ENCODE measurements around the gene LRRC4. TPM values are rescaled to one million over a fixed set of nuclear protein-coding genes. Genes with fewer than 3 reads are reported as not detected.

Gene LRRC4
- total RNA-seq, 2 donors from 2014 or later, result 1.5 TPM

GRCh38 chr7:128036226-128036940, 5.1 kb upstream of the LRRC4 start:
- Histone ChIP-seq H3K27ac (ENCODE audit: low read depth, low read length) (no peak overlapping the region), H3K4me1 (ENCODE audit: control insufficient read depth, insufficient read depth, low read length) (no peaks in the 10 kb centered on the region), H3K9me3 (ENCODE audit: control insufficient read depth, low read length) (no peaks in the 10 kb centered on the region), H3K9ac (ENCODE audit: extremely low read depth, low read length, poor library complexity, severe bottlenecking) (no peak overlapping the region), H3K36me3 (ENCODE audit: control insufficient read depth, insufficient read depth, low read length) (no peaks in the 10 kb centered on the region), H3K27me3 (ENCODE audit: control insufficient read depth, insufficient read depth, low read length, poor library complexity, severe bottlenecking) (peaks cover 19% of the 10 kb centered on the region), H3K4me3 (ENCODE audit: low read length) (no peak overlapping the region)
- DNase-seq, result no peak
- peaks cover 1% of the 10 kb centered on the region for H3K4me1 Mint-ChIP-seq
- H3K9me3 Mint-ChIP-seq, result no peaks in the 10 kb centered on the region
- 86 to 100% methylated on average over 2 to 4 of the region's 4 CpGs for WGBS, 2 experiments (ENCODE audit: insufficient coverage in 1 of 2, insufficient read length in 1 of 2)
- peaks cover 28% of the 10 kb centered on the region for H3K27me3 Mint-ChIP-seq (ENCODE audit: insufficient read depth)
- no peaks in the 10 kb centered on the region for H3K36me3 Mint-ChIP-seq (ENCODE audit: low read depth)
- no peak overlapping the region for H3K4me3 Mint-ChIP-seq
- no peak for TF ChIP-seq CTCF (conservative IDR thresholded peaks at IDR 0.05)
- no peak overlapping the region for H3K27ac Mint-ChIP-seq

DNA sequence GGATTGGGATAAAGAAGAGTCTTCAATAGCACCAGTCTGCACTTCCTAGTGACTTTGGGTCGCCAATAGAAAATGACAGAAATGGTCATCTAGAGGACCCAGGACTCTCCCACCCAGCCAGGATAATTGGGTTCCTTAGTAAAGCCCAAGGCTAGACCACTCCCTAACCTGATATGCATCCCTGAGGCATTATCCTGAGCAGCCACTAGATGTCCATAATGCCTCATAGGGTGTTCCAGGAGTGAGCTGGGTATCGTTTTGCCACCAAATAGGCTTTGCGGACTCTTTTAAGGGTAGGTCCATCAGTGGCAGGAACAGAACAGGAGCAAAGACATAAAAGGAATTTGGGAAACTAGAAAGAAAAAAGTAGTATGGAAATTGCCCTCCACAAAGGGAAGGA, 4.5 kb upstream of the LRRC4 start:
- WGBS, 2 experiments (ENCODE audit: insufficient coverage in 1 of 2, insufficient read length in 1 of 2), result 75% methylated on average over 3 of the region's 3 CpGs
- DNase-seq, result peak; percentile 62
- no peaks in the 10 kb centered on the region for H3K9me3 ChIP-seq (ENCODE audit: control insufficient read depth, low read length)
- no peaks in the 10 kb centered on the region for H3K36me3 ChIP-seq (ENCODE audit: control insufficient read depth, insufficient read depth, low read length)
- Mint-ChIP-seq H3K27ac (no peak overlapping the region), H3K4me3 (no peak overlapping the region), H3K36me3 (ENCODE audit: low read depth) (no peaks in the 10 kb centered on the region), H3K9me3 (no peaks in the 10 kb centered on the region), H3K27me3 (ENCODE audit: insufficient read depth) (peaks cover 29% of the 10 kb centered on the region), H3K4me1 (peaks cover 2% of the 10 kb centered on the region)
- no peak overlapping the region for H3K9ac ChIP-seq (ENCODE audit: extremely low read depth, low read length, poor library complexity, severe bottlenecking)
- no peak overlapping the region for H3K4me3 ChIP-seq (ENCODE audit: low read length)
- peaks cover 19% of the 10 kb centered on the region for H3K27me3 ChIP-seq (ENCODE audit: control insufficient read depth, insufficient read depth, low read length, poor library complexity, severe bottlenecking)
- TF ChIP-seq CTCF (conservative IDR thresholded peaks at IDR 0.05), result peak; percentile 74
- no peak overlapping the region for H3K27ac ChIP-seq (ENCODE audit: low read depth, low read length)
- H3K4me1 ChIP-seq (ENCODE audit: control insufficient read depth, insufficient read depth, low read length), result no peaks in the 10 kb centered on the region

- Histone ChIP-seq H3K4me3 (ENCODE audit: low read length) (no peak overlapping the region), H3K9ac (ENCODE audit: extremely low read depth, low read length, poor library complexity, severe bottlenecking) (no peak overlapping the region), H3K36me3 (ENCODE audit: control insufficient read depth, insufficient read depth, low read length) (no peaks in the 10 kb centered on the region), H3K4me1 (ENCODE audit: control insufficient read depth, insufficient read depth, low read length) (peaks cover 6% of the 10 kb centered on the region), H3K9me3 (ENCODE audit: control insufficient read depth, low read length) (no peaks in the 10 kb centered on the region), H3K27ac (ENCODE audit: low read depth, low read length) (no peak overlapping the region), H3K27me3 (ENCODE audit: control insufficient read depth, insufficient read depth, low read length, poor library complexity, severe bottlenecking) (peaks cover 27% of the 10 kb centered on the region)
- Mint-ChIP-seq H3K27me3 (ENCODE audit: insufficient read depth) (peaks cover 38% of the 10 kb centered on the region), H3K4me1 (peaks cover 9% of the 10 kb centered on the region), H3K9me3 (no peaks in the 10 kb centered on the region), H3K36me3 (ENCODE audit: low read depth) (no peaks in the 10 kb centered on the region), H3K4me3 (no peak overlapping the region), H3K27ac (no peak overlapping the region)
- 82 to 88% methylated on average over 2 of the region's 2 CpGs for WGBS, 2 experiments (ENCODE audit: insufficient coverage in 1 of 2, insufficient read length in 1 of 2)
- DNase-seq, result no peak
- no peak for TF ChIP-seq CTCF (conservative IDR thresholded peaks at IDR 0.05)
These were observed 3.6 kb upstream of the LRRC4 start for GRCh38 chr7:128034825-128035224.
